ENCODE data around the gene CT55.
"Not testable (repeated sequence)": the region's sequence is repeated elsewhere in the genome, so short reads cannot be mapped to it uniquely, and the experiment has no call there.

Gene CT55, protein sequence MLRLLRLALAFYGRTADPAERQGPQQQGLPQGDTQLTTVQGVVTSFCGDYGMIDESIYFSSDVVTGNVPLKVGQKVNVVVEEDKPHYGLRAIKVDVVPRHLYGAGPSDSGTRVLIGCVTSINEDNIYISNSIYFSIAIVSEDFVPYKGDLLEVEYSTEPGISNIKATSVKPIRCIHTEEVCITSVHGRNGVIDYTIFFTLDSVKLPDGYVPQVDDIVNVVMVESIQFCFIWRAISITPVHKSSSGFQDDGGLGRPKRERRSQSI

DNA sequence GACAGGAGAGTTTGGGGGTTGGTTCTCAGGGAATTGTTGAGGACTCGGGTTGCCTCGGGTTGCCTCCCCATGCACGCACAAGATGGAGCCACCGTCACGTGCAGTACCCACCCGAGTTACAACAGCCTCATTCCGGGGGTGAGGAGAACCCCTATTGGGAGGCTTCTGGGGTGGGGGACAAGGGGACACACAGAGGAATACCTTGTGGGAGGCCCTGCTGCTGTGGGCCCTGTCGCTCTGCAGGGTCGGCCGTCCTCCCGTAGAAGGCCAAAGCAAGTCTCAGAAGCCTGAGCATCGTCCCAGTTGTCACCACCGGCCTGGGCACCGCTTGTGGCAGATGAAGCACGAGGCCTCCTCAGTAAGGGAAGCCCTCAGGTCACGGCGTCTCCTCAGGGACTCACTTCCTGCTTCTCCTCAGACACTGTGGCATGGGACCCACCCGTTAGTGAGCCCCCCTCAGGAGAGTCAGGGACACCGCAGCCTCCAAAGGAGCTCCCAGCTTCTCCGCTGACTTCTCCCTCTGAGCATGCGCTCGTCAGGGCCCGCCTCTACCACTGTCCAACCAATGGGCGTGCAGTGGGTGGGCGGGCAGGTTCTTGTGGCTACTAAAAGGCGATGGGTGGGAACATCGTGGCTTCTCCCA is at the start of gene CT55:
Gene CT55 (minus strand): TSS at position 522 of the 643 bp plus-strand sequence. CDS start 227 bp downstream, at position 295.
- DNase-seq (ENCODE audit: low read depth): no peak

DNA sequence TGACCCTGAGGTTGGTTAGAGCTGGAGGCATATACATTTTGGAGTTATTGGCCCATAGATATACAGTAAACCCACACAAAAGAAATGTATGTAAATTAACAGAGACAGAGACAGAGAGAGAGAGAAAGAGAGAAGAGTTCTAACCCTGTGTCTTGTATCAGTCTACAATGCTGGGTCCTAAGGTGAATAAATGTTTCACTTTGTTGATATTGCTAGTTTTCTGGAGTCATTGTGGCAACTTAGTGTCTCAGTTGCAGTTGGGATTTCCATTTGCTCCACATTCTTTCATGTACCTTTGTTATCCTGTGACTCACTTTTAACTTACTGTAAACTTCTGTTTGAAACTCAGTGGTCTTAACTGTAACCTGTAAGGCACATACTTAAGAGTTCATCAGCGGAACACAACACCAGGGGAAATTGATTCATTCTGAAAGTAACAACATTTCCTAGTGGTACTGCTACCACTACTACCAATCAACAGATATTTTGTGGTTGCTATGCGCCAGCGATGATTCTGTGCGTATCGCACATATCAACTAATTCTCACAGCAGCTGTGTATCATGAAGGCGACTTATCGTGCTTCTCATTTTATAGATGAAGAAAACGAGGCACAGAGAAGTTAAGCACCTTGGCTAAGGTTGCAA is 42.1 kb upstream of the CT55 start:
- DNase-seq (ENCODE audit: low read depth): no peak

DNA sequence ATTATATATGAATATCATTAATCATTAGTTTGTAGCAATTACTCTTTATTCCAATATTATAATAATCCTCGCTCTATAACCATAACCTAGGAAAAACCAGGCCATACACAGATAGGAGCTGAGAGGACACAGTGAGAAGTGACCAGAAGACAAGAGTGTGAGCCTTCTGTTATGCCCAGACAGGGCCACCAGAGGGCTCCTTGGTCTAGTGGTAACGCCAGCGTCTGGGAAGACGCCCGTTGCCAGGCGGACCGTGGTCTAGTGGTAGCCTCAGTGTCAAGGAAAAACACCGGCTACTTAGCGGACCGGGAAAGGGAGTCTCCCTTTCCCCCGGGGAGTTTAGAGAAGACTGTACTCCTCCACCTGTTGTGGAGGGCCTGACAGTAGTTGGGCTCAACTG is 35.2 kb upstream of the CT55 start:
- DNase-seq (ENCODE audit: low read depth): not testable (repeated sequence)

DNA sequence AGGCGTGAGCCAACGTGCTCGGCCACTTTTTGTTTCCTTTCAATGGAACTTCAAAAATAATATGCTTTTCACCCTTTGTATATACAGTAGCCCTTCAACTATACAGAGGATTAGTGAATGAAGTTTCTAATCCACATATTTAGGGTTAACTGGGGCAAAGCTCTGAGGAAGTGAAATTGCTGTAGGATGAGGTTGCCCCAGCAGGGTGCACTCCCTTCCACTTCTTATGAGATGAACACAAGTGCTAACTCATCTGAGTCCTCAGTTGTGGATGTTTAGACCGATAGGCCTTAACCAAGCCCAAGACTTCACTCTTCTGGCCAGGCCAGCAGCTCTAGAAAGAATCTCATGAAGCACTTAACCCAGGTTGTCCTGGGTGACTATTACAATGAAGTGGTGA is 29.1 kb upstream of the CT55 start:
- no peak for DNase-seq (ENCODE audit: low read depth)

DNA sequence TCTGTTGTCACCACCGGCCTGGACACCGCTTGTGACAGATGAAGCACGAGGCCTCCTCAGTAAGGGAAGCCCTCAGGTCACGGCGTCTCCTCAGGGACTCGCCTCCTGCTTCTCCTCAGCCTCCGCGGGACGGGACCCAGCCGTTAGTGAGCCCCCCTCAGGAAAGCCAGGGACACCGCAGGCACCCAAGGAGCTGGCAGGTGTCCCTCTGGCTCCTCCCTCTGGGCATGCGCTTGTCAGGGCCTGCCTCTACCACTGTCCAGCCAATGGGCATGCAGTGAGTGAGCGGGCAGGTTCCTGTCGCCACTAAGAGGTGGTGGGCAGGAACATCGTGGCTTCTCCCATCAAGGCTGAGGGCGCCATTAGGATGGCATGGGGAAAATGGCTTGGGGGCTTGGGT is 23.5 kb upstream of the CT55 start:
- no peak for DNase-seq (ENCODE audit: low read depth)

DNA sequence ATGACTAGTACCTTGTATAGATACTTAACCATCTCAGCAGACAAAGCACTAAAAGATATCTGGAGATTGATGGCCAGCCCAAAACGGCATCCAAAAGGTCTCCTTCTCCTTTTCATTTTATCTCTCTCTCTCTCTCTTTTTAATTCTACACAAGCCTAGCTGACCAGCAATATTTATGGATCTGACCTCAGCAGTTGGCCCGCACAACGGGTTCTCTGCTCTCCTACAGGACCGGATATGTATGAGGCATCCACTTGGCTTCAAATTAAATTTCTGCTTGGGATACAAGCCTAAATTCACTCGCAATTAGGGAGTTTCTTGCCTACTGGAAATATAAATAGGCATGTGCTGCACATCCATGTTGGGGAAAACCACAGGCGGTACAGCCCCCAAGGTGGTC is 22.5 kb upstream of the CT55 start:
- no peak for DNase-seq (ENCODE audit: low read depth)

DNA sequence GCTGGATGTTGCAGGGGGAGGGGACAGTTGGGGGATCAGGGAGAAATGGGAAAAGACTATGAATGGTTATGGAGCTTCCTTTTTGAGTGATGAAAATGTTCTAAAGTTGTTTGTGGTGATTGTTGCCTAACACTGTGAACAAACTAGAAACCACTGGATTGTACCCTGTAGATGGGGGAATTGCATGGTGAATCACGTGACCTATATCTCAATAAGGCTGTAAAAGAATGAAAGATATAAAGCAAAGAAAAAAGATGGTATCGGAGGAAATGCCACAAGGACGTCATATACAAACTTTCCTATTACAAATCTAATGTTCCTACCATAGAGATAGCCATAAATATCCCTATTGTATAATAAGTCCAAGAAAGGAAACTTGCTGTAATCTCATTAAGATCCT is 20.6 kb upstream of the CT55 start:
- no peak for DNase-seq (ENCODE audit: low read depth)

DNA sequence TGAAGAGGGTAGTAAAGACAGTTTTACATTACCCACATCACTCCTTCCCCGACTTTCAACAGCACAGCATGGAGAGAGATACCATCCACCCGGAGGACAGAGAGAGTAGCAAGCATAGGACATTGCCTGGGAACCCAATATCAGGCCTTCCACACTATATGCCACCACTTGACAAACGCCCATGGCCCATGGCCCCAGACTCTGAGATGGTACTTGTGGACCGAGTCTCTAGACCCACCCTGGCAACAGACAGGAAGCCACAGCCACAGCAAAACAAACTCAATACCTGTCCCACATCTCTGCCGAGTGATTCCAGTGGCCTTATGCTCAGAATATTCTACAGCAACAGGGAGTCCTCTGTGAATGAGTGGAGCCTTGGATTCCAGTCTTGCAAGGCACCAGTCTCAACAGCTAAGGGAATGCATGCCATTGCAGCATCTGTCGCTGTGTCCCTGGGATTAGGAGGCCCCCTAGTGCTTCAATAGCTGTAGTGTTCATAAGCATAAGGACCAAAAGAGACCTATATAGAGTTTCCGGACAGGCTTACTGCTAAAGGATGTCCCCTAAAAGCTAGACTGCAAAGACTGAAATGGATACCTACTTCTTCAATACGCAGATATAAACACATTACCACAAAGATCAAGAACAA is 14.7 kb upstream of the CT55 start:
- DNase-seq (ENCODE audit: low read depth): no peak

DNA sequence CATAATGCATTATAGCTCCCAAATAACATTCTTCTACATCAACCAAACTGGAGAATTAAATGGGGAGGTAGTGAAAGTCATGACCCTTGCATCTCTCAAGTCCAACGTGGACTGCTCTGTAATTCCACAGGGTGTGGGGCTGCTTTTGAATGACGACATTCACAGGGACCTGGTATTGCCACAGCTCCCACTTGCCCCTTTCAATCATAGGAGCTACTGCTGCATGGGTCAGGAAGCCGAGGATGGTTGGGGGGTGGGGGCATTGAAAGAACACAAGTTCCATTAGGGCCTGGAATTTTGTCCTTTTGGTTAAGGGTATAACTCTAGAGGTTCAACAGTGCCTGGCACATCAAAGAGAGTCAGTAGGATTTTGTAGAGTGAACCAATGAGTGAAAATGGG is 7.4 kb upstream of the CT55 start:
- DNase-seq (ENCODE audit: low read depth): no peak

DNA sequence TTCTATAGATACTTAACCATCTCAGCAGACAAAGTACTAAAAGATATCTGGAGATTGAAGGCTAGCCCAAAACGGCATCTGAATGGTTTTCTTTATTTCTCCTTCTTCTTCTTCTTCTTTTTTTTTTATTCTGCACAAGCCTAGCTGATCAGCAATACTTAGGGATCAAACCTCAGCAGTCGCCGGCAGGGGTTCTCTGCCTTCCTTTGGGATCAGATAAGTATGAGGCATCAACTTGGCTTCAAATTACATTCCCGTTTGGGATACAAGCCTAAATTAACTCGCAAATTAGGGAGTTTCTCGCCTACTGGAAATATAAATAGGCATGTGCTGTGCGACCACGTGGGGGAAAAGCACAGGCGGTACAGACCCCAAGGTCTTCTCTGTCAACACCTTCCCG is 730 bp downstream of the CT55 start:
- no peak for DNase-seq (ENCODE audit: low read depth)

DNA sequence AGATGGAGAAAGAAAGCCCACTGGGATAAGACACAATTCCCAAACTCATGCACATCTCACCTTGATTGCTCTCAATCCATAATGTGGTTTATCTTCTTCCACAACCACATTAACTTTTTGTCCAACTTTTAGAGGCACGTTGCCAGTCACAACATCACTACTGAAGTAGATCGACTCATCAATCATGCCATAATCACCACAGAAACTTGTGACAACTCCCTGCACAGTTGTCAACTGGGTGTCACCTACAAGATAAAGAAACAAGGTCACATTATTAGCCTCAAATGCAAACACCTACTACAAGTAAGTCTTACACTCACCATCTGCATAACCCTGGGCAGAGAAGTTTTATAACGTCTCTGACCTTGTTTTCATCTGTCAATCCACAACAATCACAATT is 1.7 kb downstream of the CT55 start:
- DNase-seq (ENCODE audit: low read depth): not testable (repeated sequence)

DNA sequence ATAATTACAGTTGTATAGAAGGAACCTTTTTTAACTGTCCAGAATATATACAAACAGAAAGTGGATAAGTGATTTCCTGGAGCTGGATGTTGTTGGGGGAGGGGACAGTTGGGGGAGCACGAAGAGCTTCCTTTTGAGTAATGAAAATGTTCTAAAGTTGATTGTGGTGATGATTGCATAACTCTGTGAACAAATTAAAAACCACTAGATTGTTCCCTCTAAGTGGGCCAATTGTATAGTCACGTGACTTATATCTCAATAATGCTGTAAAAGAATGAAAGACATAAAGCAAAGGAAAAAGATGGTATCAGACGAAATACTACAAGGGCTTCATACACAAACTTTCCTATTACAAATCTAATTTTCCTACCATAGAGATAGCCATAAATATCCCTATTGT is 2.7 kb downstream of the CT55 start:
- DNase-seq (ENCODE audit: low read depth): no peak

DNA sequence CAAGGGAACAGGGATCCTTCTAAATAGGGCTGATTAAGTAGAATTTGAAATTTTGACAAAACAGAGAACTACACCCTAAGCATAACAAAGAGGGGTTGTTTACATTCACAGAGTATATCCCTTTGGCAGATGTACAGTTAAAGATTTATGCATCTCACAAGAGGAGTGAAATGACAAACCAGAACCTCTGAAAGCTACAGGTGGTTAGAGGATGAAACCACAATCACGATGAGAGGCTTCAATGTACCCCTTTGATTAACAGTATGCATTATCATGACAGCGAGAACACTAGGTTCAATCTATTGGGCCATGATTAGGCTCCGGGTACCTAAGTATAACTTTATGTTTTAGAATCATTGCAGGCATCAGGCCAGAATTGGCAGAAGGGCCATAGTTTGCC is 16.5 kb downstream of the CT55 start:
- not testable (repeated sequence) for DNase-seq (ENCODE audit: low read depth)

DNA sequence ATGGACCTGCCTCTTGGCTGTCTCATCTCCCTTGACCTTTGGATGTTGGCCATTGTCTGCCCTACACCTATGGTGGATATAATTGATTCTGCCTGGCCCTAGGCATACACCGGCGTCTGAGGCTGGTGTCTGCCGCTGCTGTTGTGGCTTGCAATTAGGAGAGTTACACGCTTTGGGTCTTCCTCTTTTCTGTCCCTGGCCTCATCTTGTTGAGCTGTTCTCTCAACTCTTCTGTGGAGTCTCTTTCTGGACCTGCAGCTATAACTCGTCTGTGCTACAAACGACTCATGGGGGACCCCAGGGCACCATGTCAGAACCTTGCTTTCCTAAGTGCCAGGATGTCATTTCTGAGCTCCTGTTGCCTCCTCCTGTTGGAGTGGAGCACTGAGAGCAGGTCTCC is 45.1 kb downstream of the CT55 start:
- not testable (repeated sequence) for DNase-seq (ENCODE audit: low read depth)

DNA sequence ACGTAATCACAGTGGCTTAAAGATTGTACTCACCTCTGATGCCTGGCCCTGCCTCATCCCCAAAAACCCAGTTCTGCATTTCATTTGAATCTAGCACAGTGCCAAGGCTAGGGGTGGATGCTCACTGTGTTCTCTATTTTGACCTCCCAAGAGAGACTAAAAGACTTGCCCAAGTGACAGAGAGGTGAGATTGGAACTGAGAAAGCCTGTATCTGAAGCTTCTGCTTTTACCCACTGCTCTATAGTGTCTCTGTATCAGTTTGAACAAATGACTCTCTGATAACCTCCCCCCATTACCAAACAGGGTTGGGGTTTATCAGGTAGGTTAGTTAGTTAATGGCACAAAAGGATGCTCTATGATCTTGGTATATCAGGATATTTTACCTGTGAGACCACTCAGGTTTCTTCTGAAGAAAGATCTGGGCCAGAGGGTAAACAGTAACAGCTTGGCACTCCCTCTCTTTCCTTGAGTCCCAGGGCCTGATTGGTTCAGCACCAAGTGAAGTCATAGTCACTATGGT is 51.1 kb downstream of the CT55 start, which contains the start of gene ETDB:
Gene ETDB (minus strand): TSS at position 471 of the 521 bp plus-strand sequence. CDS start 1,265 bp downstream, outside the sequence.
- not testable (repeated sequence) for DNase-seq (ENCODE audit: low read depth)

DNA sequence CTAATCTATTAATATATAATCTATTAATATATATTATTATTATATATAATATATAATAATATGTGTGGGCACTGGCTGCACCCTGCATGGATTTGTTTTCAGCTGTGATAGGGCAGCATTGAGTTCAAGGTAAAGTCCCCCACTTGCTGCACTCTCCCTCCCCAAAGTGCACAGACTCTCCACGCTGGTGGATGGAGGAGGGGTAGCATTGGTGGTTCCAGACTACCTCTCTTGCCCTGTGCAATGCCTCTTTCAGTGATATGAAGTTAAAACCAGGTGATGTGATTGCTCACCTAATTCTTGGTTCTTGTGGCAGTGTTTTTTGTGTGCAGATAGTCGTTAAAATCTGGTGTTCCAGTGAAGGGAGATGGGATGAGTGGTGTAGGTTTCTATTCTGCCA is 55.1 kb downstream of the CT55 start:
- DNase-seq (ENCODE audit: low read depth): not testable (repeated sequence)

DNA sequence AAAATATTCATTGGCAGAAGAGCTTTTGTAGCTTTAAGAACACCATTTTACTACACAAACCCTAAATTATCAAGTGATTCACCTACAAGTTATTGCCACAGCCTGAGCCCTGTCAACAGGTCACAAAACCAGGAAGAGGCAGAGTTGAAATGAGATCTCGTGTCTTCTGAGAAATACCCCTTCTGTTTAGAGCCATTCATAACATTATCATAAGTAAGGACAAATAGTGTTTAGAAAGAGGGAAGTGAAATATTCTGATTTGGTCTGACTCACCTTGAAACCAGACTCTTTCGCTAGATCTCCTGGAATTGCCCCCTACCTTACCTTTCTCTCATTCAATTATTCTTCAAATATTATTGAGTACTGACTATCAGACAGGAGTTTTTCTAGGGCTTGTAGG is 56.8 kb downstream of the CT55 start:
- DNase-seq (ENCODE audit: low read depth): no peak

DNA sequence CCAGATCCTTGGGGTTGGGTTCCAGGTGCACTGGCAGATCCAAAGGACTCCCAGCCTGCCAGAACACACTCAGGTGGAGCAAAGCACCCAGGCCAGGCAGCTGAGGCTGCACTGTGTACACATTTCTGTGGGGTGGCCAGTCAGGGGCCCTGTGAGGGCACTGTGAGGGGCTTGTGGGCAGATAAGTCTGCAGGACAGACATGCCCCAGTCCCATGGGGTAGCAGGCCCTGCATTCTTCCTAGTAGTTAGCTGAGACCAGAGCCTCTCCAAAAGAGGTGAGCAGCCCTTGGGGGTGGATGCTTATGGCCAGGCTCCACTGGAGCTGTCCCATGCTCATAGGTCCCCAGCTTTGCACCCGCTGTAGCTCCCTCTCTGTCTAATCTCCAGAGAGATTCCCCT is 58.5 kb downstream of the CT55 start:
- no peak for DNase-seq (ENCODE audit: low read depth)

DNA sequence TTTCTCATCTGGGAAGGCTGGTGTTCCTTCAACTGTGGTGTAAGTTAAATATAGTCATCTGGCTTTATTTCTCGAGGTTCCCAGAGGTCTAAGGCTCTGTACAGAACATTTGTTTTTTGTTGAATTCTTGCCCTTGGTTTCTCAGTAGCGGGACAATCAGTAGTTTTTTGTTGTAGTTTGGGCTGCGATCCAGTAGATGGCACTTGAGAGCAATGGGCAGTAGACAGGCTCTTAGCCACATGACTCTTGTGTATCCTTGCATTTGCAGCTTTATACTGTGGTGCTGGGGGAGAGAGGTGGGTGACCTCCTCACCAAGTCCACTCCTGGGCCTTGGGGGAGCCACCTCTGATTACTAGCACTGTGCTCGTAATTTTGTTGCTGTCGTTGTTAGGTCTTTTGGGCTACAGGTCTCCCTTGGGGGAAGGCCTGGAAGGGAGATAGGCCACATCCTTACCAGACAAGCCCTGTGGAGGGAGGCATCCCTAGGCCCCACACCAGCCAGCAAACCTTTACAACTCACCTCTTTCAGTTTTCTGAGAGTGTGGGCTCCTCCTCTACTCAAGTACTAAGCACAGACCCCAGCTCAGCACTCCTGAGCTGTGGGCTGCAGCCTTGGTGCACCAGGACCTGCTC is 59.0 kb downstream of the CT55 start:
- DNase-seq (ENCODE audit: low read depth): no peak

DNA sequence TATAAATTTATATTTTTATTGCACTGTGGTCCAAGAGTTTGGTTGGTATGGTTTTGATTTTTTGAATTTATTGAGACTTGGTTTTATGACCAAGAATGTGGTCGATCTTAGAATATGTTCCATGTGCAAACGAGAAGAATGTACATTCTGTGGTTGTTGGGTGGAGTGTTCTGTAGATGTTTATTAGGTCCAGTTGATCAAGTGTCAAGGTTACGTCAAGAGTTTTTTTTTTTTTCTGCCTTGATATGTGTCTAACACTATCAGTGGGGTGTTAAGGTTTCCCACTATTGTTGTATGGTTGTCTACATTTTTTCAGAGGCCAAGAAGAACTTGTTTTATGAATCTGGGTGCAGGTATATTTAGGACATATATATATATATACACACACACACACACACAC is 61.6 kb downstream of the CT55 start:
- no peak for DNase-seq (ENCODE audit: low read depth)

Measured in activated gamma-delta T cell treated with anti-CD3 and anti-CD28 coated beads, Interleukin-2, amount 50 U/mL, for 16 hours (primary cell).